ENCODE data around the gene ARL2BP. TPM values are rescaled to one million over a fixed set of nuclear protein-coding genes. Genes with fewer than 3 reads are reported as not detected.

The ARL2BP gene
- total and polyA plus RNA-seq, 2 of the 13 experiments (the other 11 are each of a cell fraction or from before 2014, with no cell fraction given): 64.3 to 67.6 TPM

DNA sequence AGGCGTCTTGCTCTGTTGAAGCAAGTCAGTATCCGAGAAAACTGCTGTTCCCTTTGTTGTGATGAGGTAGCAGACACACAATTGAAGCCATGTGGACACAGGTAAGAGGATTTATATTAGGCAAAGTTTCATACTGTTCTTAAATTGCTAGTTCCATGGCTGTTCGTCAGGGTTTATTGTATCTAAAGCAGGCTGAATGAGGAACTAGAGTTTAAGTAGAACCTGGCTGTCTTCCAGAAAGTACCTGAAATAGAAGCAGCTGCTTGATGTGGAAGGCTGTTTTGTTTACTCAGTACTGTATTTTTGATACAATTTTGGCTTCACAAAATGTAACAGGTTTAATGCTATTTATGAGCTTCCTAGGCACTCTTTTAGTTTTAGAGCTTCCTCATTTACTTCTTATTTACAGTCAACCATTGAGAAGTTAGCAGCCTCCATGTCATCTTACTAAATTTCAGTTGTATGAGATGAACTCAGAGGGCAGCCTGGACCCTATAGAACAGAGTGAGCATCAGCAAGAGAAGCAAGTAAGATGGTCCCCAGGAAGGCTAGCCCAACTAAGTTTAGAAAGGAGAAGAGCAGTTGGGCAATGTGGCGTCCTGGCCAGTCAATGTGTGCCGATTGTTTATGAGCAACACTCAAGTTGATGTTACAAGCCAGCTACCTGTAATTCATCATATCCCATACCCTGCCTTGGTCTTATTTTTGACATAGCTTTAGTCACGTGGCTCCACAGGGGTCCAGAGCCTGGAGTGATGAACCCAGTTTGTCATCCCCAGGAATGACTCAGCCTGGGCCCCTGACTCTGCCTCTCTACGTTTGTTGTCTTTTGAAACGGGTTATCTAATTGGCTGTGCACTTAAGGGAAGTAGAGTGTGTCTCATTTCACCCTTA lies 9.7 kb upstream of the ARL2BP start (continued):
- TF ChIP-seq, protein P1, sequence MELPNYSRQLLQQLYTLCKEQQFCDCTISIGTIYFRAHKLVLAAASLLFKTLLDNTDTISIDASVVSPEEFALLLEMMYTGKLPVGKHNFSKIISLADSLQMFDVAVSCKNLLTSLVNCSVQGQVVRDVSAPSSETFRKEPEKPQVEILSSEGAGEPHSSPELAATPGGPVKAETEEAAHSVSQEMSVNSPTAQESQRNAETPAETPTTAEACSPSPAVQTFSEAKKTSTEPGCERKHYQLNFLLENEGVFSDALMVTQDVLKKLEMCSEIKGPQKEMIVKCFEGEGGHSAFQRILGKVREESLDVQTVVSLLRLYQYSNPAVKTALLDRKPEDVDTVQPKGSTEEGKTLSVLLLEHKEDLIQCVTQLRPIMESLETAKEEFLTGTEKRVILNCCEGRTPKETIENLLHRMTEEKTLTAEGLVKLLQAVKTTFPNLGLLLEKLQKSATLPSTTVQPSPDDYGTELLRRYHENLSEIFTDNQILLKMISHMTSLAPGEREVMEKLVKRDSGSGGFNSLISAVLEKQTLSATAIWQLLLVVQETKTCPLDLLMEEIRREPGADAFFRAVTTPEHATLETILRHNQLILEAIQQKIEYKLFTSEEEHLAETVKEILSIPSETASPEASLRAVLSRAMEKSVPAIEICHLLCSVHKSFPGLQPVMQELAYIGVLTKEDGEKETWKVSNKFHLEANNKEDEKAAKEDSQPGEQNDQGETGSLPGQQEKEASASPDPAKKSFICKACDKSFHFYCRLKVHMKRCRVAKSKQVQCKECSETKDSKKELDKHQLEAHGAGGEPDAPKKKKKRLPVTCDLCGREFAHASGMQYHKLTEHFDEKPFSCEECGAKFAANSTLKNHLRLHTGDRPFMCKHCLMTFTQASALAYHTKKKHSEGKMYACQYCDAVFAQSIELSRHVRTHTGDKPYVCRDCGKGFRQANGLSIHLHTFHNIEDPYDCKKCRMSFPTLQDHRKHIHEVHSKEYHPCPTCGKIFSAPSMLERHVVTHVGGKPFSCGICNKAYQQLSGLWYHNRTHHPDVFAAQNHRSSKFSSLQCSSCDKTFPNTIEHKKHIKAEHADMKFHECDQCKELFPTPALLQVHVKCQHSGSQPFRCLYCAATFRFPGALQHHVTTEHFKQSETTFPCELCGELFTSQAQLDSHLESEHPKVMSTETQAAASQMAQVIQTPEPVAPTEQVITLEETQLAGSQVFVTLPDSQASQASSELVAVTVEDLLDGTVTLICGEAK (IDR thresholded peaks at IDR 0.05): no peak
- TF ChIP-seq, protein P1 (CRISPR knock-in tag; IDR thresholded peaks at IDR 0.05): no peak

DNA sequence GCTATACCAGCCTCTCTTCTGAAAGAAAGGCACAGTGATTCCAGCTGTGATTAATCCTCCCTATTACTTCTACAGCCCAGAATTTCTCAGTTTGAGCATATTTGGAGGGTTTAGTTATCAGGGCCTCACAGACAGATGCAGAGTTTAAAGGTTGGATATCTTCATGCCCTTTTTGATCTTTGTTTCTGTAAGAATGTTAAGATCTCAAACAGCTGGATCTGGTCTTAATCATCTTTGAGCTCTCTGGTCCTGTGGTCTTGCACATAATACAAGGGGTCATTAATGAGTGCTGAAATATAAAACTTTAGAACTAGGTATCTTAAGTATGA lies 9.1 kb upstream of the ARL2BP start:
- BruUV-seq (replicated peaks): no TSS peak
- ATAC-seq: no peak
- no peak overlapping the region for H2AFZ ChIP-seq (ENCODE audit: low read length)
- TF ChIP-seq, protein P2, sequence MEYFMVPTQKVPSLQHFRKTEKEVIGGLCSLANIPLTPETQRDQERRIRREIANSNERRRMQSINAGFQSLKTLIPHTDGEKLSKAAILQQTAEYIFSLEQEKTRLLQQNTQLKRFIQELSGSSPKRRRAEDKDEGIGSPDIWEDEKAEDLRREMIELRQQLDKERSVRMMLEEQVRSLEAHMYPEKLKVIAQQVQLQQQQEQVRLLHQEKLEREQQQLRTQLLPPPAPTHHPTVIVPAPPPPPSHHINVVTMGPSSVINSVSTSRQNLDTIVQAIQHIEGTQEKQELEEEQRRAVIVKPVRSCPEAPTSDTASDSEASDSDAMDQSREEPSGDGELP (IDR thresholded peaks at IDR 0.05; ENCODE audit: borderline replicate concordance, low read depth): no peak
- no peak for TF ChIP-seq ZBTB7A (CRISPR knock-in tag; IDR thresholded peaks at IDR 0.05)
- TF ChIP-seq, protein P3, sequence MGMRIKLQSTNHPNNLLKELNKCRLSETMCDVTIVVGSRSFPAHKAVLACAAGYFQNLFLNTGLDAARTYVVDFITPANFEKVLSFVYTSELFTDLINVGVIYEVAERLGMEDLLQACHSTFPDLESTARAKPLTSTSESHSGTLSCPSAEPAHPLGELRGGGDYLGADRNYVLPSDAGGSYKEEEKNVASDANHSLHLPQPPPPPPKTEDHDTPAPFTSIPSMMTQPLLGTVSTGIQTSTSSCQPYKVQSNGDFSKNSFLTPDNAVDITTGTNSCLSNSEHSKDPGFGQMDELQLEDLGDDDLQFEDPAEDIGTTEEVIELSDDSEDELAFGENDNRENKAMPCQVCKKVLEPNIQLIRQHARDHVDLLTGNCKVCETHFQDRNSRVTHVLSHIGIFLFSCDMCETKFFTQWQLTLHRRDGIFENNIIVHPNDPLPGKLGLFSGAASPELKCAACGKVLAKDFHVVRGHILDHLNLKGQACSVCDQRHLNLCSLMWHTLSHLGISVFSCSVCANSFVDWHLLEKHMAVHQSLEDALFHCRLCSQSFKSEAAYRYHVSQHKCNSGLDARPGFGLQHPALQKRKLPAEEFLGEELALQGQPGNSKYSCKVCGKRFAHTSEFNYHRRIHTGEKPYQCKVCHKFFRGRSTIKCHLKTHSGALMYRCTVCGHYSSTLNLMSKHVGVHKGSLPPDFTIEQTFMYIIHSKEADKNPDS (CRISPR knock-in tag; IDR thresholded peaks at IDR 0.05): no peak
- TF ChIP-seq ZNF713 (CRISPR knock-in tag; IDR thresholded peaks at IDR 0.05): no peak
- no peak for TF ChIP-seq MXI1 (IDR thresholded peaks at IDR 0.05; ENCODE audit: borderline replicate concordance, low read depth, low read length)
- no peak for TF ChIP-seq ZNF460 (CRISPR knock-in tag; IDR thresholded peaks at IDR 0.05; ENCODE audit: borderline replicate concordance)
- FAIRE-seq: no peak
- H3K4me3 ChIP-seq (replicated peaks in 1 of 3; ENCODE audit: insufficient read depth in 1 of 3, low read depth in 2 of 3, low read length in 3 of 3): no peak overlapping the region
- H3K36me3 ChIP-seq (replicated peaks in 1 of 2; ENCODE audit: control insufficient read depth in 1 of 2, insufficient read depth in 2 of 2, low read length in 2 of 2): peaks cover 38 to 71% of the 10 kb centered on the region in 2 experiments
- H3K79me2 ChIP-seq (ENCODE audit: insufficient read depth, low read length): no peaks in the 10 kb centered on the region
- ChIA-PET POLR2A (no interaction called here), CTCF (ENCODE audit: low intra/inter-chr PET ratio, low total read pairs) (no interaction called here)
- intact Hi-C loops (cut with micrococcal nuclease; ENCODE audit: unreplicated experiment) (no loop called here), in situ Hi-C loops (cut with HindIII; ENCODE audit: extremely low pct_ligation_motif_present, low pct_unique_long_range_greater_than_20kb) (no loop called here)
- H3K9me3 ChIP-seq (ENCODE audit: low read length): no peaks in the 10 kb centered on the region
- H3K27me3 ChIP-seq (ENCODE audit: control insufficient read depth in 1 of 2, insufficient read depth in 2 of 2, low read length in 2 of 2): no peaks in the 10 kb centered on the region
- no peak overlapping the region for H3K9ac ChIP-seq (ENCODE audit: insufficient read depth, low read depth, low read length)
- peaks cover 3% of the 10 kb centered on the region for H3K4me1 ChIP-seq (ENCODE audit: insufficient read depth, low read length)
- no peak for DNase-seq (ENCODE audit: low spot score)
- no peak overlapping the region for H3K4me2 ChIP-seq (ENCODE audit: low read depth, low read length)
- H3K27ac ChIP-seq (ENCODE audit: extremely low read length, insufficient read depth, low read length): no peak overlapping the region
- H4K20me1 ChIP-seq (ENCODE audit: insufficient read depth, low read length): no peaks in the 10 kb centered on the region
